Transverse colon (tissue), 4 donors: ENCODE data around the gene FAT4. TPM values are rescaled to one million over a fixed set of nuclear protein-coding genes. Genes with fewer than 3 reads are reported as not detected.

Source experiments
- DNase-seq: peaks from one replicate; pipeline ENCODE4 v3.0.0-alpha.2; 2019
- H3K27ac ChIP-seq, 4 donors: fragments of 200-600 bp; sonication (generic); 2 replicates each; pipeline ENCODE4 v1.5.1; 2016 to 2018; ENCODE audit warnings: inconsistent platforms in 4 of 4
- H3K27me3 ChIP-seq: fragments of 200-600 bp; sonication (generic); 2 replicates; pipeline ENCODE4 v1.5.1; 2017; ENCODE audit warnings: inconsistent platforms
- H3K36me3 ChIP-seq, 4 donors: fragments of 200-600 bp; sonication (generic); 2 replicates each; pipeline ENCODE4 v1.5.1; 2017 to 2019; ENCODE audit warnings: inconsistent platforms in 4 of 4
- H3K4me1 ChIP-seq, 4 donors: fragments of 200-600 bp; sonication (generic); 2 replicates each; pipeline ENCODE4 v1.5.1; 2017 to 2020; ENCODE audit warnings: inconsistent platforms in 4 of 4
- H3K4me3 ChIP-seq, 4 donors: fragments of 200-600 bp; sonication (generic); 1 replicate in 1 of 4; 2 replicates in 3 of 4; pipeline versions ENCODE4 v1.5.1 to v1.6.1; 2017 to 2019; ENCODE audit warnings: inconsistent platforms in 4 of 4
- H3K9me3 ChIP-seq, 2 donors: fragments of 200-600 bp; sonication (generic); 2 replicates each; pipeline ENCODE4 v1.5.1; 2017 to 2019; ENCODE audit warnings: inconsistent platforms in 2 of 2
- CTCF ChIP-seq, 5 experiments: fragments of 200-600 bp in 3 of 5; fragments of 450-650 bp in 2 of 5; sonication (generic) in 3 of 5; IDR thresholded peaks; 1 replicate in 2 of 5; 2 replicates in 3 of 5; pipeline ENCODE4 v1.5.1; 2016 to 2017; ENCODE audit warnings: antibody characterized with exemption in 5 of 5, inconsistent platforms in 3 of 5, mild to moderate bottlenecking in 2 of 5, moderate library complexity in 1 of 5
- EP300 ChIP-seq: sonication (generic); formaldehyde crosslinking; IDR thresholded peaks from one replicate; pipeline ENCODE4 v1.6.1; 2017; ENCODE audit warnings: antibody characterized with exemption, low read depth
- POLR2A ChIP-seq: fragments of 450-650 bp; IDR thresholded peaks from one replicate; pipeline ENCODE4 v1.6.1; 2016; ENCODE audit warnings: antibody characterized with exemption, mild to moderate bottlenecking, moderate library complexity
- POLR2AphosphoS5 ChIP-seq, 3 donors: sonication (generic); formaldehyde crosslinking; IDR thresholded peaks; one replicate each; pipeline ENCODE4 v1.6.1; 2016; ENCODE audit warnings: antibody characterized with exemption in 3 of 3
- WGBS, 2 donors: methylation state at CpG; one replicate each; pipeline ENCODE4 v1.1.5; 2018; ENCODE audit warnings: low coverage in 1 of 2; 5-methylcytosine and 5-hydroxymethylcytosine counted together
- in situ Hi-C, 4 donors: fragments of 200-750 bp; cut with MboI; loops; one replicate each; pipeline versions ENCODE4 v1.15.0 to v1.15.1; 2017; ENCODE audit warnings: low sequenced_read_pairs in 3 of 4, low pct_ligation_motif_present in 1 of 4, low pct_unique_long_range_greater_than_20kb in 1 of 4
- intact Hi-C: fragments of 100-400 bp; cut with DNase I; formaldehyde crosslinking; loops from one replicate; pipeline ENCODE4 v1.15.1; 2023; ENCODE audit warnings: low total_unique reads
- total RNA-seq, 4 donors: library from RNA; depleted of rRNA; stranded (reverse); fragments of >200 nt; gene quantifications; one replicate each; pipeline ENCODE4 v1.1.0, GENCODE V29; 2016

Gene FAT4
- total RNA-seq, 4 donors from 2014 or later, result 4.1 to 15.9 (median 9.3) TPM

GRCh38 chr4:125357675-125358074, 42.9 kb downstream of the FAT4 start:
- no peak for TF ChIP-seq CTCF (IDR thresholded peaks at IDR 0.05)
- TF ChIP-seq EP300, result no peak
- TF ChIP-seq POLR2AphosphoS5 (IDR thresholded peaks at IDR 0.05), result no peak
- TF ChIP-seq POLR2A, result no peak
- no peak overlapping the region for H3K27ac ChIP-seq
- intact Hi-C loops, result no loop called here

GRCh38 chr4:125358453-125358852, 43.7 kb downstream of the FAT4 start:
- Histone ChIP-seq H3K27me3 (no peaks in the 10 kb centered on the region), H3K27ac (no peak overlapping the region), H3K4me1 (no peaks in the 10 kb centered on the region), H3K36me3 (no peaks in the 10 kb centered on the region), H3K4me3 (no peak overlapping the region), H3K9me3 (no peaks in the 10 kb centered on the region)
- in situ Hi-C loops, result no loop called here
- 76 to 85% methylated on average over 3 to 6 of the region's 6 CpGs for WGBS, 2 donors
- TF ChIP-seq EP300 (no peak), CTCF (IDR thresholded peaks at IDR 0.05) (no peak), POLR2AphosphoS5 (IDR thresholded peaks at IDR 0.05) (no peak), POLR2A (no peak)
- no peak for DNase-seq
- intact Hi-C loops, result no loop called here

More at GRCh38 chr4:125357675-125358074, 42.9 kb downstream of the FAT4 start:
- Histone ChIP-seq H3K9me3 (no peaks in the 10 kb centered on the region), H3K36me3 (no peaks in the 10 kb centered on the region), H3K4me3 (no peak overlapping the region), H3K4me1 (no peaks in the 10 kb centered on the region), H3K27me3 (no peaks in the 10 kb centered on the region)
- in situ Hi-C loops, result no loop called here
- 46 to 57% methylated on average over 3 to 4 of the region's 4 CpGs for WGBS, 2 donors
- no peak for DNase-seq

GRCh38 chr4:125359363-125359762, 44.6 kb downstream of the FAT4 start:
- Histone ChIP-seq H3K9me3 (no peaks in the 10 kb centered on the region), H3K36me3 (no peaks in the 10 kb centered on the region), H3K27me3 (no peaks in the 10 kb centered on the region), H3K4me1 (no peaks in the 10 kb centered on the region), H3K4me3 (no peak overlapping the region), H3K27ac (no peak overlapping the region)
- 89 to 91% methylated on average over 3 of the region's 3 CpGs for WGBS, 2 donors
- in situ Hi-C loops (no loop called here), intact Hi-C loops (no loop called here)
- DNase-seq, result no peak
- no peak for TF ChIP-seq CTCF (IDR thresholded peaks at IDR 0.05)
- TF ChIP-seq POLR2A, result no peak
- TF ChIP-seq POLR2AphosphoS5 (IDR thresholded peaks at IDR 0.05), result no peak
- TF ChIP-seq EP300, result no peak

- H3K9me3 ChIP-seq, result no peaks in the 10 kb centered on the region
- no peak for DNase-seq
- H3K4me3 ChIP-seq, result no peak overlapping the region
- WGBS, 2 donors, result 66 to 70% methylated on average over 8 of the region's 8 CpGs
- no peak overlapping the region for H3K27ac ChIP-seq
- in situ Hi-C loops, result no loop called here
- H3K36me3 ChIP-seq, result no peaks in the 10 kb centered on the region
- TF ChIP-seq CTCF (IDR thresholded peaks at IDR 0.05), result no peak
- no peak for TF ChIP-seq EP300
- TF ChIP-seq POLR2AphosphoS5 (IDR thresholded peaks at IDR 0.05), result no peak
- TF ChIP-seq POLR2A, result no peak
- no peaks in the 10 kb centered on the region for H3K27me3 ChIP-seq
- H3K4me1 ChIP-seq, result no peaks in the 10 kb centered on the region
- intact Hi-C loops, result no loop called here
These were observed 45.3 kb downstream of the FAT4 start for GRCh38 chr4:125359960-125360634.
